ENCODE measurements around the gene EVI2B.
"Not testable (repeated sequence)": the region's sequence is repeated elsewhere in the genome, so short reads cannot be mapped to it uniquely, and the experiment has no call there.

DNA sequence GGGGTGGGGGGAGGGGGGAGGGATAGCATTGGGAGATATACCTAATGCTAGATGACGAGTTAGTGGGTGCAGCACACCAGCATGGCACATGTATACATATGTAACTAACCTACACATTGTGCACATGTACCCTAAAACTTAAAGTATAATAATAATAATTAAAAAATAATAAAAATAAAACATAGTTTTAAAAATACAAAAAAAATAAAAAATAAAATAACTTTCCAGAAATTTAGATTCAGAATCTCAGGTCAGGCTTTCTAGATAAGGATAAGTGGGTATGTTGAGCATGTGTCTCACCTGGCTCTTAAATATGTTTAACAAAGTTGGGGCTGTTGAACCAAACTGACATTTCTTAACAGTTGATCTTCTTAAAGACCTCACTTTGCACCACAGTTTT is 25.9 kb downstream of the EVI2B start:
- TF ChIP-seq, protein P1, sequence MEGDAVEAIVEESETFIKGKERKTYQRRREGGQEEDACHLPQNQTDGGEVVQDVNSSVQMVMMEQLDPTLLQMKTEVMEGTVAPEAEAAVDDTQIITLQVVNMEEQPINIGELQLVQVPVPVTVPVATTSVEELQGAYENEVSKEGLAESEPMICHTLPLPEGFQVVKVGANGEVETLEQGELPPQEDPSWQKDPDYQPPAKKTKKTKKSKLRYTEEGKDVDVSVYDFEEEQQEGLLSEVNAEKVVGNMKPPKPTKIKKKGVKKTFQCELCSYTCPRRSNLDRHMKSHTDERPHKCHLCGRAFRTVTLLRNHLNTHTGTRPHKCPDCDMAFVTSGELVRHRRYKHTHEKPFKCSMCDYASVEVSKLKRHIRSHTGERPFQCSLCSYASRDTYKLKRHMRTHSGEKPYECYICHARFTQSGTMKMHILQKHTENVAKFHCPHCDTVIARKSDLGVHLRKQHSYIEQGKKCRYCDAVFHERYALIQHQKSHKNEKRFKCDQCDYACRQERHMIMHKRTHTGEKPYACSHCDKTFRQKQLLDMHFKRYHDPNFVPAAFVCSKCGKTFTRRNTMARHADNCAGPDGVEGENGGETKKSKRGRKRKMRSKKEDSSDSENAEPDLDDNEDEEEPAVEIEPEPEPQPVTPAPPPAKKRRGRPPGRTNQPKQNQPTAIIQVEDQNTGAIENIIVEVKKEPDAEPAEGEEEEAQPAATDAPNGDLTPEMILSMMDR (conservative IDR thresholded peaks at IDR 0.05): not testable (repeated sequence)
- TF ChIP-seq EZH2 (IDR thresholded peaks at IDR 0.05; ENCODE audit: low read depth): not testable (repeated sequence)

All from PC-9 (cell line).